SK-N-SH treated with all-trans-retinoic acid at 6 μM for 48 hours (cell line): ENCODE data around the gene DDX10.

Experiments used
- ATAC-seq: fragments of 200-7000 bp; cut with Tn5 transposase; 3 replicates; pipeline ENCODE4 v1.9.1; 2020; ENCODE audit warnings: mild to moderate bottlenecking, moderate library complexity
- ARNTL ChIP-seq: fragments of 450-650 bp; formaldehyde crosslinking; IDR thresholded peaks from 2 replicates; pipeline ENCODE4 v1.5.0; 2020; ENCODE audit warnings: low read depth, mild to moderate bottlenecking, moderate library complexity, borderline replicate concordance
- BACH2 ChIP-seq: fragments of 250-450 bp; sonication (Bioruptor Pico); IDR thresholded peaks from 2 replicates; pipeline ENCODE4 v1.9.0; 2021; ENCODE audit warnings: mild to moderate bottlenecking, borderline replicate concordance
- CSDC2 ChIP-seq: fragments of 250-450 bp; sonication (Bioruptor Pico); IDR thresholded peaks from 2 replicates; pipeline ENCODE4 v1.5.0; 2020; ENCODE audit warnings: mild to moderate bottlenecking, moderate library complexity
- ESRRG ChIP-seq: fragments of 250-450 bp; sonication (Bioruptor Pico); IDR thresholded peaks from 2 replicates; pipeline ENCODE4 v1.6.1; 2021; ENCODE audit warnings: mild to moderate bottlenecking
- GLIS3 ChIP-seq: fragments of 250-450 bp; sonication (Bioruptor Pico); IDR thresholded peaks from 2 replicates; pipeline ENCODE4 v1.5.0; 2020; ENCODE audit warnings: mild to moderate bottlenecking, moderate library complexity
- ISL1 ChIP-seq: fragments of 250-450 bp; sonication (Bioruptor Pico); IDR thresholded peaks from 2 replicates; pipeline ENCODE4 v2.1.2; 2022; ENCODE audit warnings: mild to moderate bottlenecking, moderate library complexity
- OSR1 ChIP-seq: fragments of 250-450 bp; sonication (Bioruptor Pico); IDR thresholded peaks from 2 replicates; pipeline ENCODE4 v1.8.0; 2022; ENCODE audit warnings: moderate library complexity, mild to moderate bottlenecking, inconsistent platforms
- PPARA ChIP-seq: fragments of 250-450 bp; sonication (Bioruptor Pico); IDR thresholded peaks from 2 replicates; pipeline ENCODE4 v1.5.0; 2020; ENCODE audit warnings: mild to moderate bottlenecking, borderline replicate concordance
- RARB ChIP-seq: fragments of 250-450 bp; sonication (Bioruptor Pico); IDR thresholded peaks from 2 replicates; pipeline ENCODE4 v1.8.0; 2021; ENCODE audit warnings: mild to moderate bottlenecking, moderate library complexity
- SNAI2 ChIP-seq: fragments of 250-450 bp; sonication (Bioruptor Pico); IDR thresholded peaks from 2 replicates; pipeline ENCODE4 v1.5.0; 2020; ENCODE audit warnings: mild to moderate bottlenecking, moderate library complexity
- TCF4 ChIP-seq: fragments of 250-450 bp; sonication (Bioruptor Pico); IDR thresholded peaks from 2 replicates; pipeline ENCODE4 v1.8.0; 2021; ENCODE audit warnings: mild to moderate bottlenecking, moderate library complexity, borderline replicate concordance
- TOX ChIP-seq: fragments of 250-450 bp; sonication (Bioruptor Pico); IDR thresholded peaks from 2 replicates; pipeline ENCODE4 v1.8.0; 2021; ENCODE audit warnings: mild to moderate bottlenecking, moderate library complexity, borderline replicate concordance
- ZC3H10 ChIP-seq: fragments of 250-450 bp; sonication (Bioruptor Pico); IDR thresholded peaks from 2 replicates; pipeline ENCODE4 v1.5.1; 2021; ENCODE audit warnings: mild to moderate bottlenecking, moderate library complexity
- ZFP3 ChIP-seq: fragments of 250-450 bp; sonication (Bioruptor Pico); IDR thresholded peaks from 2 replicates; pipeline ENCODE4 v1.5.0; 2020; ENCODE audit warnings: mild to moderate bottlenecking, moderate library complexity
- ZFP30 ChIP-seq: fragments of 450-650 bp; formaldehyde crosslinking; IDR thresholded peaks from 2 replicates; pipeline ENCODE4 v1.5.0; 2022; ENCODE audit warnings: mild to moderate bottlenecking, moderate library complexity
- ZNF565 ChIP-seq: fragments of 450-650 bp; formaldehyde crosslinking; conservative IDR thresholded peaks from 2 replicates; pipeline ENCODE4 v1.5.0; 2020; ENCODE audit warnings: low read depth, mild to moderate bottlenecking, moderate library complexity
- ZNF70 ChIP-seq: fragments of 450-650 bp; formaldehyde crosslinking; IDR thresholded peaks from 2 replicates; pipeline ENCODE4 v1.5.0; 2020; ENCODE audit warnings: mild to moderate bottlenecking, moderate library complexity
- ZNF8 ChIP-seq: fragments of 450-650 bp; formaldehyde crosslinking; IDR thresholded peaks from 2 replicates; pipeline ENCODE4 v1.5.0; 2020; ENCODE audit warnings: mild to moderate bottlenecking, moderate library complexity
- TF ChIP-seq, protein P1 (sequence below): fragments of 250-450 bp; sonication (Bioruptor Pico); IDR thresholded peaks from 2 replicates; pipeline ENCODE4 v1.8.0; 2020; ENCODE audit warnings: mild to moderate bottlenecking, moderate library complexity, borderline replicate concordance
- TF ChIP-seq, protein P2 (sequence below): fragments of 250-450 bp; sonication (Bioruptor Pico); IDR thresholded peaks from 2 replicates; pipeline ENCODE4 v1.5.1; 2021; ENCODE audit warnings: mild to moderate bottlenecking, moderate library complexity
- TF ChIP-seq, protein P3 (sequence below): fragments of 250-450 bp; sonication (Bioruptor Pico); IDR thresholded peaks from 2 replicates; pipeline ENCODE4 v1.5.1; 2020; ENCODE audit warnings: low read depth, mild to moderate bottlenecking, moderate library complexity

Gene DDX10

DNA sequence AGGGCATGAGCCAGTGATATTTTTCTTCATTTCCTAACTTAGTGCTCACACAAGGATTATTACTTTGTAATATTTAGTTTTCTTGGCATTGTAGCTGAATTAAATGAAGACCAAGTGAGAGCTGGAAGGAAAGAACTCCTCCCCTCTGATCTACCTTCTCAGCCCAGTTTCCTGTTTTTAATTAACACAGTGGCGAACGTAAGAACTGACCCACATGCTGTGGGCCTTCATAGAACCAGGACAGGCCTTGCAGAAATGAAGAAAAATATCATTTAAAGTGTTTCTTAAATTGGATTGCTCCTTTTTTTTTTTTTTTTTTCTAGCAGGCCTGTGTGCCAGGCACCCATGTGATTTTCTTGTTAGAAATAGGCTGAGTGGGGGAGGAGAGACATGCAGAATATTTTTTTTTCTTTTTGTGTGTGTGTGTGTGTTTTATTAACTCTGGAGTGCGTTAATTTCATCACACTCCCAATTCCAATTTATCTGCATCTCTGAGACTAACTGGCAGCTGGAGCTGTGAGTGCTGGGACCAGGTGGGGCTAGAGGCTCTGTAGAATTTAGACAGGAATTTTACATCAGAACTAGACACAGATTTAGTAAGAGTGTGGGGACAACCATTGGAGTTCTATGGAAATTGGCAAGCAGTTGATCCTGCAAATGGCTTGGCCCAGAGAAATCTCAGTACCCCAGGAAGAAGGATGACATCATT is 320.5 kb downstream of the DDX10 start:
- no peak for TF ChIP-seq TOX
- TF ChIP-seq, protein P1, sequence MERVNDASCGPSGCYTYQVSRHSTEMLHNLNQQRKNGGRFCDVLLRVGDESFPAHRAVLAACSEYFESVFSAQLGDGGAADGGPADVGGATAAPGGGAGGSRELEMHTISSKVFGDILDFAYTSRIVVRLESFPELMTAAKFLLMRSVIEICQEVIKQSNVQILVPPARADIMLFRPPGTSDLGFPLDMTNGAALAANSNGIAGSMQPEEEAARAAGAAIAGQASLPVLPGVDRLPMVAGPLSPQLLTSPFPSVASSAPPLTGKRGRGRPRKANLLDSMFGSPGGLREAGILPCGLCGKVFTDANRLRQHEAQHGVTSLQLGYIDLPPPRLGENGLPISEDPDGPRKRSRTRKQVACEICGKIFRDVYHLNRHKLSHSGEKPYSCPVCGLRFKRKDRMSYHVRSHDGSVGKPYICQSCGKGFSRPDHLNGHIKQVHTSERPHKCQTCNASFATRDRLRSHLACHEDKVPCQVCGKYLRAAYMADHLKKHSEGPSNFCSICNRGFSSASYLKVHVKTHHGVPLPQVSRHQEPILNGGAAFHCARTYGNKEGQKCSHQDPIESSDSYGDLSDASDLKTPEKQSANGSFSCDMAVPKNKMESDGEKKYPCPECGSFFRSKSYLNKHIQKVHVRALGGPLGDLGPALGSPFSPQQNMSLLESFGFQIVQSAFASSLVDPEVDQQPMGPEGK (CRISPR knock-in tag) = no peak
- TF ChIP-seq RARB = no peak
- TF ChIP-seq TCF4 (CRISPR knock-in tag) = no peak
- no peak for TF ChIP-seq OSR1 (CRISPR knock-in tag)
- TF ChIP-seq, protein P2, sequence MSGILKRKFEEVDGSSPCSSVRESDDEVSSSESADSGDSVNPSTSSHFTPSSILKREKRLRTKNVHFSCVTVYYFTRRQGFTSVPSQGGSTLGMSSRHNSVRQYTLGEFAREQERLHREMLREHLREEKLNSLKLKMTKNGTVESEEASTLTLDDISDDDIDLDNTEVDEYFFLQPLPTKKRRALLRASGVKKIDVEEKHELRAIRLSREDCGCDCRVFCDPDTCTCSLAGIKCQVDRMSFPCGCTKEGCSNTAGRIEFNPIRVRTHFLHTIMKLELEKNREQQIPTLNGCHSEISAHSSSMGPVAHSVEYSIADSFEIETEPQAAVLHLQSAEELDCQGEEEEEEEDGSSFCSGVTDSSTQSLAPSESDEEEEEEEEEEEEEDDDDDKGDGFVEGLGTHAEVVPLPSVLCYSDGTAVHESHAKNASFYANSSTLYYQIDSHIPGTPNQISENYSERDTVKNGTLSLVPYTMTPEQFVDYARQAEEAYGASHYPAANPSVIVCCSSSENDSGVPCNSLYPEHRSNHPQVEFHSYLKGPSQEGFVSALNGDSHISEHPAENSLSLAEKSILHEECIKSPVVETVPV (CRISPR knock-in tag) = no peak
- no peak for TF ChIP-seq ZFP30 (CRISPR knock-in tag)
- TF ChIP-seq CSDC2 (CRISPR knock-in tag) = no peak
- TF ChIP-seq ESRRG (CRISPR knock-in tag) = no peak
- TF ChIP-seq BACH2 (CRISPR knock-in tag) = no peak
- TF ChIP-seq, protein P3, sequence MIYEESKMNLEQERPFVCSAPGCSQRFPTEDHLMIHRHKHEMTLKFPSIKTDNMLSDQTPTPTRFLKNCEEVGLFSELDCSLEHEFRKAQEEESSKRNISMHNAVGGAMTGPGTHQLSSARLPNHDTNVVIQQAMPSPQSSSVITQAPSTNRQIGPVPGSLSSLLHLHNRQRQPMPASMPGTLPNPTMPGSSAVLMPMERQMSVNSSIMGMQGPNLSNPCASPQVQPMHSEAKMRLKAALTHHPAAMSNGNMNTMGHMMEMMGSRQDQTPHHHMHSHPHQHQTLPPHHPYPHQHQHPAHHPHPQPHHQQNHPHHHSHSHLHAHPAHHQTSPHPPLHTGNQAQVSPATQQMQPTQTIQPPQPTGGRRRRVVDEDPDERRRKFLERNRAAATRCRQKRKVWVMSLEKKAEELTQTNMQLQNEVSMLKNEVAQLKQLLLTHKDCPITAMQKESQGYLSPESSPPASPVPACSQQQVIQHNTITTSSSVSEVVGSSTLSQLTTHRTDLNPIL (CRISPR knock-in tag) = no peak
- no peak for TF ChIP-seq ZNF565 (CRISPR knock-in tag)
- TF ChIP-seq ISL1 (CRISPR knock-in tag) = no peak
- no peak for TF ChIP-seq ZFP3 (CRISPR knock-in tag)
- no peak for TF ChIP-seq ZC3H10
- TF ChIP-seq ARNTL (CRISPR knock-in tag) = no peak
- ATAC-seq = peak; percentile 30; the same call in 1 of the 3 replicates

- ATAC-seq = peak; percentile 90
- no peak for TF ChIP-seq ZNF565 (CRISPR knock-in tag)
- TF ChIP-seq TCF4 (CRISPR knock-in tag) = no peak
- TF ChIP-seq, protein P3 (CRISPR knock-in tag) = no peak
- TF ChIP-seq ZNF70 (CRISPR knock-in tag) = no peak
- no peak for TF ChIP-seq RARB
- TF ChIP-seq ARNTL (CRISPR knock-in tag) = no peak
- TF ChIP-seq, protein P2 (CRISPR knock-in tag) = no peak
- TF ChIP-seq TOX = no peak
- TF ChIP-seq ZFP30 (CRISPR knock-in tag) = no peak
- no peak for TF ChIP-seq SNAI2 (CRISPR knock-in tag)
- TF ChIP-seq GLIS3 (CRISPR knock-in tag) = no peak
- no peak for TF ChIP-seq CSDC2 (CRISPR knock-in tag)
- TF ChIP-seq ZNF8 (CRISPR knock-in tag) = no peak
- no peak for TF ChIP-seq ESRRG (CRISPR knock-in tag)
- no peak for TF ChIP-seq PPARA
- TF ChIP-seq ISL1 (CRISPR knock-in tag) = no peak
- no peak for TF ChIP-seq ZFP3 (CRISPR knock-in tag)
Measured at GRCh38 chr11:108985945-108986279, 321.0 kb downstream of the DDX10 start.
